HepG2 (cell line): ENCODE data around the gene AGTRAP. TPM values are rescaled to one million over a fixed set of nuclear protein-coding genes. Genes with fewer than 3 reads are reported as not detected.
A peak's percentile ranks its signal among the peaks of the same experiment; 100 is the strongest.

Experiments used
- BCL6 ChIP-seq: IDR thresholded peaks from 2 replicates; pipeline ENCODE4 v1.6.1; 2016; ENCODE audit warnings: missing genetic modification reagents, missing compliant biosample characterization
- GABPA ChIP-seq, 2 experiments: IDR thresholded peaks; 2 replicates each; pipeline ENCODE4 v1.6.1; 2011 to 2016; ENCODE audit warnings: low read depth in 2 of 2, low read length in 1 of 2, missing biosample characterization in 1 of 2, missing genetic modification characterization in 1 of 2
- HNF4G ChIP-seq, 2 experiments: sonication (generic) in 1 of 2; formaldehyde crosslinking in 1 of 2; IDR thresholded peaks; 2 replicates each; pipeline versions ENCODE4 v1.4.0 to v1.6.1; 2011 to 2020; ENCODE audit warnings: borderline replicate concordance in 2 of 2, low read depth in 2 of 2, mild to moderate bottlenecking in 2 of 2, low read length in 1 of 2, missing genetic modification reagents in 1 of 2, moderate library complexity in 1 of 2
- IKZF4 ChIP-seq: sonication (generic); formaldehyde crosslinking; IDR thresholded peaks from 2 replicates; pipeline ENCODE4 v1.5.1; 2020; ENCODE audit warnings: borderline replicate concordance, mild to moderate bottlenecking, low read depth, missing genetic modification reagents; ENCODE audit errors: not compliant biosample characterization
- JDP2 ChIP-seq: sonication (generic); formaldehyde crosslinking; IDR thresholded peaks from 2 replicates; pipeline ENCODE4 v1.8.1; 2022; ENCODE audit warnings: missing genetic modification reagents, borderline replicate concordance
- KAT8 ChIP-seq: IDR thresholded peaks from 2 replicates; pipeline ENCODE4 v1.6.1; 2016; ENCODE audit warnings: missing genetic modification reagents, missing compliant biosample characterization
- KDM1A ChIP-seq: IDR thresholded peaks from 2 replicates; pipeline ENCODE4 v1.6.1; 2016; ENCODE audit warnings: missing compliant biosample characterization
- NFAT5 ChIP-seq: sonication (generic); formaldehyde crosslinking; IDR thresholded peaks from 2 replicates; pipeline ENCODE4 v1.4.0; 2020; ENCODE audit warnings: missing genetic modification reagents
- NFKBIZ ChIP-seq: IDR thresholded peaks from 2 replicates; pipeline ENCODE4 v1.6.1; 2018; ENCODE audit warnings: missing genetic modification reagents, missing compliant biosample characterization
- PREB ChIP-seq: sonication (generic); formaldehyde crosslinking; IDR thresholded peaks from 2 replicates; pipeline ENCODE4 v1.4.0; 2020; ENCODE audit warnings: missing genetic modification reagents
- ZNF20 ChIP-seq: sonication (generic); formaldehyde crosslinking; IDR thresholded peaks from 2 replicates; pipeline ENCODE4 v1.4.0; 2020; ENCODE audit warnings: mild to moderate bottlenecking, moderate library complexity, missing genetic modification reagents
- ZNF414 ChIP-seq: sonication (generic); formaldehyde crosslinking; IDR thresholded peaks from 2 replicates; pipeline ENCODE4 v1.5.0; 2020; ENCODE audit warnings: missing genetic modification reagents
- ZNF589 ChIP-seq: sonication (generic); formaldehyde crosslinking; conservative IDR thresholded peaks from 2 replicates; pipeline ENCODE4 v1.8.0; 2022; ENCODE audit warnings: mild to moderate bottlenecking, moderate library complexity, missing genetic modification reagents
- ZNF646 ChIP-seq: sonication (generic); formaldehyde crosslinking; IDR thresholded peaks from 2 replicates; pipeline ENCODE4 v1.9.0; 2021; ENCODE audit warnings: mild to moderate bottlenecking, missing genetic modification reagents
- polyA plus RNA-seq, 8 experiments: library from polyadenylated mRNA; depleted of rRNA in 3 of 8; stranded (reverse) in 7 of 8; unstranded in 1 of 8; fragments of >200 nt; fragmentation: Illumina TruSeq in 4 of 8; extraction: Trizol in 4 of 8; gene quantifications; 2 replicates each; pipeline versions ENCODE4 v1.2.1 to v1.2.3, GENCODE V29; 2011 to 2016; ENCODE audit warnings: low read depth in 4 of 8, missing spikeins in 1 of 8, mixed read lengths in 1 of 8; ENCODE audit not compliant: insufficient read depth in 1 of 8
- total RNA-seq, 5 experiments: library from RNA; depleted of rRNA; stranded (reverse); fragments of >200 nt; fragmentation: Illumina TruSeq; extraction: Trizol; gene quantifications; 2 replicates each; pipeline ENCODE4 v1.2.3, GENCODE V29; 2016; ENCODE audit warnings: low read depth in 1 of 5

The AGTRAP gene
- total and polyA plus RNA-seq, 2 of the 13 experiments (the other 11 are each of a cell fraction or from before 2014, with no cell fraction given) = 28.3 to 32.0 TPM

DNA sequence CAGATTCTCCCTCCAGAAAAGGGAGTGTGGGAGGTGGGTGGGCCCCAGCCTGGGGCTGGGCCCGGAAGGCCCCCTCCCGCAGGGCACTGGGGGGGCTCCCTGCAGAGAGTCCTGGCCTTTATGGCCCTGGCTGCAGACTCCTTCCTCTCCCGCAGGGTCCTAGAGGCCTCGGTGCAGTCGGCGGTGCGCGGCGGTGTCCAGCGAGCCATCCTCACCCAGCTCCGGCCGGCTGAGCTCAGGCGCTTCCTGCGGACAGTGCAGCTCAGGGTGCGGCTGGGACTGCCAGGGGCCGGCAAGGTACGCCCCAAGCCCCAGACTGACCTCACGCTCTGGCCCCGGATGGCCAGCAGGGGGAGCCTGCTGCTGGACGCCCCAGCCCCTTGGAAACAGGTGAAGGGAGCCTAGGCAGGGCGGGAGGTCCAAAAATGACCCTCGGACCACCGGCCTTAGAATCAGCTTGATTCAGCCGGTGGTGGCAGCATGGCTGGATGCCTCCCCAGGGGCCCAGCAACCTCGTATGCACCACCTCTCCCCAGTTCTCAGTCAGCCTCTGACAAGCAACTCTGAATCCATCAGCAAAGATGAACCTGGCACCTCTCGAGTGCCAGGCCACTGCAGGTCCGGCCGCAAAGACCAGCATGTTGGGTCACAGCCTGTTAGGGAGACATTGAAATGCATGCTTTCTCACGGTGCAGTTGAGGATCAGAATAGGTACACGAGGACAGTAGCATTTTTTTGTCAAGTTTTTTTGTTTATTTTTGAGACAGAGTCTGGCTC lies 49.2 kb downstream of the AGTRAP start (continued):
- TF ChIP-seq ZNF646 (CRISPR knock-in tag) (no peak), NFKBIZ (no peak), KDM1A (no peak), KAT8 (0 out of 2 replicates have a peak, but pooled peaks have one; percentile 48), IKZF4 (no peak), HNF4G (IDR thresholded peaks at IDR 0.05; ENCODE audit: borderline replicate concordance, low read depth, low read length) (no peak), HNF4G (CRISPR knock-in tag; IDR thresholded peaks at IDR 0.05; ENCODE audit: borderline replicate concordance, low read depth) (no peak), BCL6 (CRISPR knock-in tag) (no peak), JDP2 (no peak), ZNF20 (CRISPR knock-in tag) (no peak), ZNF414 (no peak), NFAT5 (CRISPR knock-in tag) (no peak), PREB (CRISPR knock-in tag) (no peak), GABPA (IDR thresholded peaks at IDR 0.05; ENCODE audit: low read depth, low read length) (no peak), GABPA (CRISPR knock-in tag; IDR thresholded peaks at IDR 0.05; ENCODE audit: low read depth) (no peak), ZNF589 (no peak)
